Upper lobe of right lung (tissue), 1 donor: Measurements from ENCODE around the gene APOL4. TPM values are rescaled to one million over a fixed set of nuclear protein-coding genes. Genes with fewer than 3 reads are reported as not detected.

Experiments
- ATAC-seq: fragments of 200-7000 bp; cut with Tn5 transposase; one replicate; pipeline ENCODE4 v1.9.1; 2020; ENCODE audit warnings: mild to moderate bottlenecking, moderate library complexity
- DNase-seq: peaks from one replicate; pipeline ENCODE4 v3.0.0-alpha.2; 2020
- H3K27ac ChIP-seq: fragments of 200-600 bp; one replicate; pipeline ENCODE4 v1.8.0; 2022
- H3K27me3 ChIP-seq: fragments of 200-600 bp; one replicate; pipeline ENCODE4 v1.8.0; 2022; ENCODE audit warnings: mild to moderate bottlenecking
- H3K36me3 ChIP-seq: fragments of 200-600 bp; one replicate; pipeline ENCODE4 v1.8.0; 2022
- H3K4me1 ChIP-seq: fragments of 200-600 bp; one replicate; pipeline ENCODE4 v1.8.0; 2022
- H3K4me3 ChIP-seq: fragments of 200-600 bp; one replicate; pipeline ENCODE4 v1.8.0; 2022; ENCODE audit warnings: mild to moderate bottlenecking
- H3K9me3 ChIP-seq: fragments of 200-600 bp; one replicate; pipeline ENCODE4 v1.8.0; 2022
- intact Hi-C: fragments of 100-400 bp; cut with DNase I; formaldehyde crosslinking; loops from one replicate; pipeline ENCODE4 v1.11.0; 2022
- total RNA-seq: library from RNA; stranded (reverse); fragmentation: NEBNext Ultra II Directional; extraction: Animal tissue kit (Norgen Biotek cat#: 25700); gene quantifications from one replicate; pipeline ENCODE4 v1.2.1, GENCODE V29; 2021
- TF ChIP-seq, protein P1 (sequence below): fragments of 200-600 bp; IDR thresholded peaks from one replicate; pipeline ENCODE4 v1.8.0; 2022; ENCODE audit warnings: antibody characterized with exemption
- donor health status: DM: no; HTN: yes; CAD: no; lungs with severe emphysema.

Gene APOL4
- total RNA-seq, 1 donor from 2014 or later, result 14.3 TPM

DNA sequence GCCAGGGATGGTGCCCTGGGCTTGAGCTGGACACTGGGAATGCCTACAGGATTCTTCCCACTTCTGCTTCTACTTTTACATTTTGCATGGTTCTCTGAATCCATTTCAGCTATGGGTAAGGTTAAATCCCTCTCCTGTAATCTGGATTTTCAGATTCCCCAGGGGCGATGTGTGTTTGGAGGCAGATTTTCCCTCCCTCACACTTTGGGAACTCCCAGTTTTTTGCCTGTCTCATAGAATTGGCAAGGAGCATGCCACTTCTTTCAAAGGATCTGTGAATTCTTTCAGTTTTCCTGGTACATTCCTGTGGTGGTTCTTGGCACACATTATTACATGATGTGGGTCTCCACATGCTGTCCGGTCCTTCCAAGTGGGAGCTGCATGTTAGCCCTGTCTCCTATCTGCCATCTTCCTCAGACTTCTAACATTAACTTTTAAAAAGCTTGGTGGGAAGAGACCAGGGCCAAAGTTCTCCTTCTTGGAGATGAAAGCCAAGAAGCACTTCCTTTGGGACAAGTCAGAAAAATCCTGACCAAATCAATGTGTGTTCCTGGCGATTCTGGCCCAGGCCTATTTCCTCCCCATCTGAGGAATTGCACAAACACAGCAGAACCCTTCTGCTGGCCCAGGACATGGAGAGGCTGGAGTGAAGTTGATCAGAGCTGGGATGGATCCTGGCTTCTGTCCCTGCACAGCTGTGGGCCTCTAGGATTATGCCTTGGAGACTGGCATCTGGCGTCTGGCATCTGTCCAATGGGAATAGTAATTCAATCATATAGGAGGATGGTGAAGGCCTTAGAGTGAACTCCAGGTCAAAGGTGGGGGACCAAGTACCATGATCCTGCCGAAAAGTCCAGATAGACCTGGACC lies 43.1 kb upstream of the APOL4 start:
- no peak overlapping the region for H3K27ac ChIP-seq
- TF ChIP-seq, protein P1, sequence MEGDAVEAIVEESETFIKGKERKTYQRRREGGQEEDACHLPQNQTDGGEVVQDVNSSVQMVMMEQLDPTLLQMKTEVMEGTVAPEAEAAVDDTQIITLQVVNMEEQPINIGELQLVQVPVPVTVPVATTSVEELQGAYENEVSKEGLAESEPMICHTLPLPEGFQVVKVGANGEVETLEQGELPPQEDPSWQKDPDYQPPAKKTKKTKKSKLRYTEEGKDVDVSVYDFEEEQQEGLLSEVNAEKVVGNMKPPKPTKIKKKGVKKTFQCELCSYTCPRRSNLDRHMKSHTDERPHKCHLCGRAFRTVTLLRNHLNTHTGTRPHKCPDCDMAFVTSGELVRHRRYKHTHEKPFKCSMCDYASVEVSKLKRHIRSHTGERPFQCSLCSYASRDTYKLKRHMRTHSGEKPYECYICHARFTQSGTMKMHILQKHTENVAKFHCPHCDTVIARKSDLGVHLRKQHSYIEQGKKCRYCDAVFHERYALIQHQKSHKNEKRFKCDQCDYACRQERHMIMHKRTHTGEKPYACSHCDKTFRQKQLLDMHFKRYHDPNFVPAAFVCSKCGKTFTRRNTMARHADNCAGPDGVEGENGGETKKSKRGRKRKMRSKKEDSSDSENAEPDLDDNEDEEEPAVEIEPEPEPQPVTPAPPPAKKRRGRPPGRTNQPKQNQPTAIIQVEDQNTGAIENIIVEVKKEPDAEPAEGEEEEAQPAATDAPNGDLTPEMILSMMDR, result no peak
- no peaks in the 10 kb centered on the region for H3K27me3 ChIP-seq
- H3K4me1 ChIP-seq, result no peaks in the 10 kb centered on the region
- H3K36me3 ChIP-seq, result no peaks in the 10 kb centered on the region
- no peaks in the 10 kb centered on the region for H3K9me3 ChIP-seq
- ATAC-seq, result peak; percentile 31
- no peak for DNase-seq
- intact Hi-C loops, result no loop called here
- H3K4me3 ChIP-seq, result no peak overlapping the region

GRCh38 chr22:36243986-36244385 lies 42.4 kb upstream of the APOL4 start:
- H3K4me3 ChIP-seq, result no peak overlapping the region
- H3K9me3 ChIP-seq, result no peaks in the 10 kb centered on the region
- no peak overlapping the region for H3K27ac ChIP-seq
- DNase-seq (no peak), ATAC-seq (no peak)
- H3K4me1 ChIP-seq, result no peaks in the 10 kb centered on the region
- H3K27me3 ChIP-seq, result no peaks in the 10 kb centered on the region
- intact Hi-C loops, result no loop called here
- H3K36me3 ChIP-seq, result no peaks in the 10 kb centered on the region
- TF ChIP-seq, protein P1, result no peak

- intact Hi-C loops, result no loop called here
- peak within 1 kb of the TSS; percentile 69 for H3K4me3 ChIP-seq
- peaks cover 39% of the 10 kb centered on the region for H3K4me1 ChIP-seq
- TF ChIP-seq, protein P1, result peak; percentile 73
- no peaks in the 10 kb centered on the region for H3K9me3 ChIP-seq
- peak; percentile 94 for DNase-seq
- H3K27ac ChIP-seq, result peak within 1 kb of the TSS; percentile 90
- ATAC-seq, result peak; percentile 97
- no peaks in the 10 kb centered on the region for H3K36me3 ChIP-seq
- no peaks in the 10 kb centered on the region for H3K27me3 ChIP-seq
Measured at GRCh38 chr22:36239401-36240171, 38.0 kb upstream of the APOL4 start, which contains the start of gene APOL2. TSS of gene APOL2 (minus strand) at chr22:36239527. CDS start at chr22:36233162, 6,365 bp downstream.

DNA sequence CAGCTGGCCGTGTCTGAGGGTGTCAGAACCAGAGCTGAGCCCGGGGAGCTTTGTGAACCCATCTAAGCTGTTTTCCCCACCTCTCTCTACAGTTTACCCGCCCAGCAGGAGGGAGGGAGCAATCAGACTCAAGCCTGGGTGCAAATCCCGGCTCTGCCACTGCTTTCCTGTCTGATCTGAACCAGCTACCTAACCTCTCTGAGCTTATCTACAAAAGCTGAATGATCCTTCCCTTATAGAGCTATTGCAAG lies 37.5 kb upstream of the APOL4 start:
- Histone ChIP-seq H3K4me1 (peaks cover 44% of the 10 kb centered on the region), H3K4me3 (peak overlapping the region; percentile 69), H3K27me3 (no peaks in the 10 kb centered on the region), H3K9me3 (no peaks in the 10 kb centered on the region), H3K27ac (peak overlapping the region; percentile 90), H3K36me3 (no peaks in the 10 kb centered on the region)
- peak; percentile 9 for ATAC-seq
- TF ChIP-seq, protein P1, result no peak
- intact Hi-C loops, result no loop called here
- DNase-seq, result no peak

- TF ChIP-seq, protein P1, result no peak
- intact Hi-C loops, result no loop called here
- peaks cover 48% of the 10 kb centered on the region for H3K4me1 ChIP-seq
- no peaks in the 10 kb centered on the region for H3K27me3 ChIP-seq
- H3K9me3 ChIP-seq, result no peaks in the 10 kb centered on the region
- DNase-seq (no peak), ATAC-seq (peak; percentile 51)
- peak overlapping the region; percentile 69 for H3K4me3 ChIP-seq
- peak overlapping the region; percentile 90 for H3K27ac ChIP-seq
- H3K36me3 ChIP-seq, result peaks cover 3% of the 10 kb centered on the region
Measured at GRCh38 chr22:36238373-36239149, 37.0 kb upstream of the APOL4 start.
